ENCODE results near the gene MAP4K1.

MAP4K1 gene

DNA sequence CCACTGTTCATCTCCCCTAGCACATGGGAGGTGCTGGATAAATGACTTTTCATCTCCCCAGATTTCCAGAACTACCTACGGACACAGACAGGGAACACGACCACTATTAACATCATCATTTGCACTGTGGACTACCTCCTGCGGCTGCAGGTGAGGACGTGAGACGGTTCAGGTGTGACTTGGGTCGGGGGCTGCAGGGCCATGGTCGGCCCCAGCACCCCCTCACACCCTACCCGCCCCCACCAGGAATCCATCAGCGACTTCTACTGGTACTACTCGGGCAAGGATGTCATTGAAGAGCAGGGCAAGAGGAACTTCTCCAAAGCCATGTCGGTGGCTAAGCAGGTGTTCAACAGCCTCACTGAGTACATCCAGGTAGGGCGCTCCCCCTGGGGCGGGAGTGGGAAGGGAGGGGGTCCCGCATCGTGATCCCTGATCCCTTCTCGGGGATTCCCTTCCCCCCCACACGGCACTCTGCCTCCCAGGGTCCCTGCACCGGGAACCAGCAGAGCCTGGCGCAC, 74.4 kb downstream of the MAP4K1 start:
- no peak for DNase-seq

DNA sequence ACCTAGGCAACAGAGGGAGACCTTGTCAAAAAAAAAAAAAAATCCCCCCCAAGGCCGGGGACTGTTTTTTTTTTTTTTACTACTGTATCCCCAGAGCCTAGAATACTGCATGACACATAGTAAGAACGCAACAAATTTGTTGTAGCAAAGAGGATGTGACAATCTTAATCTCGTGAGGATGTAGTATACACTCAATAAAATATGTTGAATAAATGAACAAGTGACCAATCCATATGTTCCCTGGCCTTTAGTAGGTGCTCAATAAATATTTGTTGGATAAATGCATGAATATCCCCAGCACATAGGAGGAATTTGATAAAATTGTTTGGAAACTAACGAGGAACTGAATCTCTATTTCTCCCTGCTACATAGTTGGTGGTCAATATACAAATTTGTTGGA, 75.7 kb downstream of the MAP4K1 start:
- no peak for DNase-seq

GRCh38 chr19:38539751-38540150, 78.0 kb downstream of the MAP4K1 start:
- DNase-seq = no peak

GRCh38 chr19:38538793-38539528, 78.8 kb downstream of the MAP4K1 start:
- DNase-seq = no peak

GRCh38 chr19:38538386-38538785, 79.4 kb downstream of the MAP4K1 start:
- no peak for DNase-seq
